Uterus (tissue), 4 donors: ENCODE measurements around the gene MLLT11. TPM values are rescaled to one million over a fixed set of nuclear protein-coding genes. Genes with fewer than 3 reads are reported as not detected.

ENCODE experiments used
- DNase-seq, 2 donors: peaks; one replicate each; pipeline ENCODE4 v3.0.0-alpha.2; 2019 to 2020
- H3K27ac ChIP-seq, 2 donors: fragments of 200-600 bp; sonication (generic); 1 replicate in 1 of 2; 2 replicates in 1 of 2; pipeline ENCODE4 v1.5.1; 2016 to 2018
- H3K27me3 ChIP-seq, 2 donors: fragments of 200-600 bp; sonication (generic); one replicate each; pipeline ENCODE4 v1.5.1; 2018 to 2019; ENCODE audit warnings: control low read depth in 1 of 2
- H3K36me3 ChIP-seq, 2 donors: fragments of 200-600 bp; sonication (generic); one replicate each; pipeline ENCODE4 v1.5.1; 2019; ENCODE audit warnings: control low read depth in 1 of 2
- H3K4me1 ChIP-seq, 2 donors: fragments of 200-600 bp; sonication (generic); one replicate each; pipeline ENCODE4 v1.5.1; 2018 to 2019; ENCODE audit warnings: control low read depth in 1 of 2
- H3K4me3 ChIP-seq, 2 donors: fragments of 200-600 bp; sonication (generic); 1 replicate in 1 of 2; 2 replicates in 1 of 2; pipeline ENCODE4 v1.5.1; 2018 to 2019; ENCODE audit warnings: mild to moderate bottlenecking in 1 of 2
- H3K9me3 ChIP-seq, 2 donors: fragments of 200-600 bp; sonication (generic); one replicate each; pipeline ENCODE4 v1.5.1; 2019; ENCODE audit warnings: control low read depth in 1 of 2
- POLR2A ChIP-seq, 2 donors: fragments of 450-650 bp; IDR thresholded peaks; one replicate each; pipeline ENCODE4 v1.6.1; 2016; ENCODE audit warnings: antibody characterized with exemption in 2 of 2, mild to moderate bottlenecking in 1 of 2, moderate library complexity in 1 of 2
- intact Hi-C: fragments of 100-400 bp; cut with DNase I; formaldehyde crosslinking; loops from one replicate; pipeline ENCODE4 v1.15.1; 2023; ENCODE audit warnings: low total_unique reads
- small RNA-seq: library from RNA; depleted of rRNA; stranded (forward); fragments of <200 nt; gene quantifications from one replicate; pipeline ENCODE3, GENCODE V24; 2016
- total RNA-seq, 4 donors: library from RNA; depleted of rRNA in 3 of 4; stranded (reverse); fragments of >200 nt in 3 of 4; gene quantifications; one replicate each; pipeline versions ENCODE4 v1.1.0 to v1.2.4, GENCODE V29; 2014 to 2023
- TF ChIP-seq, protein P1 (sequence below), 4 experiments: fragments of 200-600 bp in 2 of 4; fragments of 450-650 bp in 2 of 4; sonication (generic) in 2 of 4; IDR thresholded peaks; one replicate each; pipeline ENCODE4 v1.5.1; 2016 to 2019; ENCODE audit warnings: antibody characterized with exemption in 4 of 4, mild to moderate bottlenecking in 2 of 4, moderate library complexity in 1 of 4
- donor health status: DM: yes; HTN: yes; CAD: no.

MLLT11 gene
- total RNA-seq, 4 donors from 2014 or later: 1.3 to 10.6 (median 5.6) TPM

DNA sequence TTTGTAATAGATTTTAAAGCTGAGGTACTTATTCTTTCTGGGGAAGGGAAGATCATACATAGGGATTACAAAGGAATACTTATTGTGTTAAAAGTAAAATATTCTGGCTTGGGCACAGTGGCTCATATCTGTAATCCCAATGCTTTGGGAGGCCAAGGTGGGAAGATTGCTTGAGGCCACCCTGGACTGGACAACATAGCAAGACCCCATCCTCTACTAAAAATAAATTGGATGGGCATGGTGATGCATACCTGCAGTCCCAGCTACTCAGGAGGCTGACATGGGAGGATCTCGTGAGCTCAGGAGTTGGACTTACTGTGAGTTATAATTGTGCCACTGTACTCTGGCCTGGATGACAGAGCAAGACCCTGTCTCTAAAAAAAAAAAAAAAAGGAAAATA is 37.9 kb downstream of the MLLT11 start:
- TF ChIP-seq, protein P1, sequence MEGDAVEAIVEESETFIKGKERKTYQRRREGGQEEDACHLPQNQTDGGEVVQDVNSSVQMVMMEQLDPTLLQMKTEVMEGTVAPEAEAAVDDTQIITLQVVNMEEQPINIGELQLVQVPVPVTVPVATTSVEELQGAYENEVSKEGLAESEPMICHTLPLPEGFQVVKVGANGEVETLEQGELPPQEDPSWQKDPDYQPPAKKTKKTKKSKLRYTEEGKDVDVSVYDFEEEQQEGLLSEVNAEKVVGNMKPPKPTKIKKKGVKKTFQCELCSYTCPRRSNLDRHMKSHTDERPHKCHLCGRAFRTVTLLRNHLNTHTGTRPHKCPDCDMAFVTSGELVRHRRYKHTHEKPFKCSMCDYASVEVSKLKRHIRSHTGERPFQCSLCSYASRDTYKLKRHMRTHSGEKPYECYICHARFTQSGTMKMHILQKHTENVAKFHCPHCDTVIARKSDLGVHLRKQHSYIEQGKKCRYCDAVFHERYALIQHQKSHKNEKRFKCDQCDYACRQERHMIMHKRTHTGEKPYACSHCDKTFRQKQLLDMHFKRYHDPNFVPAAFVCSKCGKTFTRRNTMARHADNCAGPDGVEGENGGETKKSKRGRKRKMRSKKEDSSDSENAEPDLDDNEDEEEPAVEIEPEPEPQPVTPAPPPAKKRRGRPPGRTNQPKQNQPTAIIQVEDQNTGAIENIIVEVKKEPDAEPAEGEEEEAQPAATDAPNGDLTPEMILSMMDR (IDR thresholded peaks at IDR 0.05): no peak
- no peak for TF ChIP-seq POLR2A (IDR thresholded peaks at IDR 0.05)
- Histone ChIP-seq H3K27me3 (no peaks in the 10 kb centered on the region), H3K27ac (no peak overlapping the region), H3K4me3 (no peak overlapping the region), H3K36me3 (no peaks in the 10 kb centered on the region), H3K4me1 (no peaks in the 10 kb centered on the region), H3K9me3 (no peaks in the 10 kb centered on the region)
- intact Hi-C loops: no loop called here
- no peak for DNase-seq

DNA sequence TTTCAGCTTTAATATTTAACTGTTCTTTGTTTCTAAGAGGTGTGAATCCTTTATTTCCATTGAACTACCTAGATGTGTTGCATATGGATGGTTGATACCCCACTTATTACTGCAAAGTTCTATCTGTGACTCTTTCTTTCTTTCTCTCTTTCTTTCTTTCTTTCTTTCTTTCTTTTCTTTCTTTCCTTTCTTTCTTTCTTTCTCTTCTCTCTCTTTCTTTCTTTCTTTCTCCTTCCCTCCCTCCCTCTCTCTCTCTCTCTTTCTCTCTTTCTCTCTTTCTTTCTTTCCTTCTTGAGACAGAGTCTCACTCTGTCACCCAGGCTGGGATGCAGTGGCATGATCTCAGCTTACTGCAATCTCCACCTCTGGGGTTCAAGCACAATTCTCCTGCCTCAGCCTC is 44.4 kb downstream of the MLLT11 start:
- H3K27me3 ChIP-seq: no peaks in the 10 kb centered on the region
- TF ChIP-seq, protein P1 (IDR thresholded peaks at IDR 0.05): no peak
- TF ChIP-seq POLR2A (IDR thresholded peaks at IDR 0.05): no peak
- H3K4me3 ChIP-seq: no peak overlapping the region
- H3K9me3 ChIP-seq: no peaks in the 10 kb centered on the region
- H3K36me3 ChIP-seq: no peaks in the 10 kb centered on the region
- H3K27ac ChIP-seq: no peak overlapping the region
- no peak for DNase-seq
- H3K4me1 ChIP-seq: no peaks in the 10 kb centered on the region
- intact Hi-C loops: loop anchor here (10.0 kb wide), 1 partner anchor 50 kb away; the partner anchor contains the start of gene TNFAIP8L2

DNA sequence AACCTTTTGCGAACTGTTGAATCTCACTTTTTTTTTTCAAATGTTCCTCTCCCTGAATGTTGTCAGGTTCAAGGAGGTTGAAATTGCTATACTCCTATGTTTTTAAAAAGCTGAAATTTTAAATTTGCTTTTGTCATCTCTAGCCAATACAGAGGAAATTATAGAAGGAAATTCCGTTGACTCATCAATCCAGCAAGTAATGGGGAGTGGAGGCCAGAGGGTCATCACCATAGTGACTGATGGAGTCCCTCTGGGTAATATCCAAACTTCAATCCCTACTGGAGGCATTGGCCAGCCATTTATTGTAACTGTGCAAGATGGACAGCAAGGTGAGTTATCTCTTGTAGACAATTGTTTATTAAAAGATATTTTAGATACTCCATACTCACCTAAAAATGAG is 46.7 kb downstream of the MLLT11 start:
- TF ChIP-seq, protein P1 (IDR thresholded peaks at IDR 0.05): no peak
- TF ChIP-seq POLR2A (IDR thresholded peaks at IDR 0.05): no peak
- H3K27ac ChIP-seq: no peak overlapping the region
- H3K27me3 ChIP-seq: no peaks in the 10 kb centered on the region
- H3K9me3 ChIP-seq: no peaks in the 10 kb centered on the region
- H3K4me1 ChIP-seq: no peaks in the 10 kb centered on the region
- intact Hi-C loops: loop anchor here (10.0 kb wide), 1 partner anchor 48 kb away; the partner anchor contains the start of gene TNFAIP8L2
- no peak for DNase-seq
- no peaks in the 10 kb centered on the region for H3K36me3 ChIP-seq
- H3K4me3 ChIP-seq: no peak overlapping the region

DNA sequence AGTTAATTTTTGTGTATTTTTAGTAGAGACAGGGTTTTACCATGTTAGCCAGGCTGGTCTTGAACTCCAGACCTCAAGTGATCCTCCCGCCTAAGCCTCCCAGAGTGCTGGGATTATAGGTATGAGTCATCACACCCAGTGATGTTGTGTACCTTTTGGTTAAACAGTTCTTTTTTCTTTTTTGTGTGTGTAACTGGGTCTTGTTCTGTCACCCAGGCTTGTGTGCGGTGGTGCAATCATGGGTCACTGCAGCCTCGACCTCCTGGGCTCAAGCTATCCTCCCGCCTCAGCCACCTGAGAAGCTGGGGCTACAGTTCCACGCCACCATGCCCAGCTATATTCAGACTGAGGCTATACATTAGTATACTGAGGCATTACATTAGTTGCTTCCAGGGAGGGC is 48.1 kb downstream of the MLLT11 start:
- Histone ChIP-seq H3K36me3 (no peaks in the 10 kb centered on the region), H3K4me1 (no peaks in the 10 kb centered on the region), H3K9me3 (no peaks in the 10 kb centered on the region), H3K27me3 (no peaks in the 10 kb centered on the region), H3K4me3 (no peak overlapping the region), H3K27ac (no peak overlapping the region)
- no peak for TF ChIP-seq POLR2A (IDR thresholded peaks at IDR 0.05)
- TF ChIP-seq, protein P1 (IDR thresholded peaks at IDR 0.05): no peak
- intact Hi-C loops: loop anchor here (10.0 kb wide), 1 partner anchor 46 kb away; the partner anchor contains the start of gene TNFAIP8L2
- no peak for DNase-seq

DNA sequence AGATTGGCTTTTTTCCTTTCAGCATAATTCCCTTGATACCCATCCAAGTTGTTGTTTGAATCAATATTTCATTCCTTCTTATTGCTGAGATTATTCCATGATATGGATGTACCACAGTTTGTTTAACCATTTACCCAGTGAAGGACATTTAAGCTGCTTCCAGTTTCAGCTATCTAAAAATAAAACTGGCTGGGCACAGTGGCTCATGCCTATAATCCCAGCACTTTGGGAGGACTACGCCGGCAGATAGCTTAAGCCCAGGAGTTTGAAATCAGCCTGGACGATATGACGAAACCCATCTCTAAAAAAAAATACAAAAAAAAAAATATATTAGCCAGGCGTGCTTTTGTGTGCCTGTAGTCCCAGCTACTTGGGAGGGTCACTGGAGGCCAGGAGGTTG is 53.7 kb downstream of the MLLT11 start:
- intact Hi-C loops: no loop called here
- no peaks in the 10 kb centered on the region for H3K27me3 ChIP-seq
- TF ChIP-seq, protein P1 (IDR thresholded peaks at IDR 0.05): no peak
- TF ChIP-seq POLR2A (IDR thresholded peaks at IDR 0.05): no peak
- no peak for DNase-seq
- H3K4me3 ChIP-seq: no peak overlapping the region
- H3K27ac ChIP-seq: no peak overlapping the region
- H3K4me1 ChIP-seq: no peaks in the 10 kb centered on the region
- no peaks in the 10 kb centered on the region for H3K36me3 ChIP-seq
- H3K9me3 ChIP-seq: no peaks in the 10 kb centered on the region

Small RNAs within 50 kb of the gene (small RNA-seq; reads per million reads assigned to genes)
- not detected for gene RNU6-884P

Other genes starting within 250 kb of the MLLT11 start
- gene ARNT, start 183.8 kb upstream of the MLLT11 start, total RNA-seq: 10 to 100 TPM; 28.9 to 86.1 (median 59.1) TPM
- gene CTXND2, start 173.3 kb upstream of the MLLT11 start, total RNA-seq: not detected
- gene SETDB1, start 134.0 kb upstream of the MLLT11 start, total RNA-seq: 10 to 100 TPM; 21.8 to 63.2 (median 54.4) TPM
- gene CERS2, start 85.6 kb upstream of the MLLT11 start, total RNA-seq: 100 to 1,000 TPM in 3 of 4 donors, 10 to 100 TPM in 1; 74.9 to 191 (median 147) TPM
- gene ANXA9, start 78.1 kb upstream of the MLLT11 start, total RNA-seq: 10 to 100 TPM in 1 of 4 donors, 1 to 10 TPM in 3; 2.3 to 54.3 (median 6.2) TPM
- gene MINDY1, start 53.5 kb upstream of the MLLT11 start, total RNA-seq: 10 to 100 TPM in 3 of 4 donors, 1 to 10 TPM in 1; 10.0 to 37.7 (median 24.6) TPM
- gene PRUNE1, start 51.9 kb upstream of the MLLT11 start, total RNA-seq: 10 to 100 TPM in 3 of 4 donors, 1 to 10 TPM in 1; 10.0 to 26.4 (median 20.1) TPM
- under 1 TPM in 2 of 4 donors, not detected in 2; 0.24 to 0.55 TPM for gene BNIPL, start 23.8 kb upstream of the MLLT11 start, total RNA-seq
- gene C1orf56, start 12.6 kb upstream of the MLLT11 start, total RNA-seq: 1 to 10 TPM in 3 of 4 donors, under 1 TPM in 1; 0.59 to 8.5 (median 3.8) TPM
- 10 to 100 TPM; 21.5 to 80.8 (median 39.4) TPM for gene CDC42SE1, start 775 bp upstream of the MLLT11 start, total RNA-seq
- gene GABPB2, start 10.4 kb downstream of the MLLT11 start, total RNA-seq: 100 to 1,000 TPM in 1 of 4 donors, 10 to 100 TPM in 2, 1 to 10 TPM in 1; 7.4 to 285 (median 21.2) TPM
- 10 to 100 TPM in 2 of 4 donors, 1 to 10 TPM in 1, under 1 TPM in 1; 0.88 to 31.3 (median 10.4) TPM for gene SEMA6C, start 86.2 kb downstream of the MLLT11 start, total RNA-seq
- gene TNFAIP8L2, start 96.3 kb downstream of the MLLT11 start, total RNA-seq: 10 to 100 TPM in 1 of 4 donors, 1 to 10 TPM in 3; 1.0 to 27.1 (median 3.1) TPM
- 10 to 100 TPM in 2 of 4 donors, 1 to 10 TPM in 2; 6.4 to 32.9 (median 11.1) TPM for gene LYSMD1, start 105.5 kb downstream of the MLLT11 start, total RNA-seq
- 100 to 1,000 TPM in 1 of 4 donors, 10 to 100 TPM in 2, 1 to 10 TPM in 1; 3.2 to 186 (median 21.3) TPM for gene SCNM1, start 105.7 kb downstream of the MLLT11 start, total RNA-seq
- gene TMOD4, start 115.6 kb downstream of the MLLT11 start, total RNA-seq: under 1 TPM in 1 of 4 donors, not detected in 3; 0.26 TPM
- gene VPS72, start 129.8 kb downstream of the MLLT11 start, total RNA-seq: 10 to 100 TPM; 22.3 to 53.5 (median 32.7) TPM
- gene PIP5K1A, start 138.2 kb downstream of the MLLT11 start, total RNA-seq: 100 to 1,000 TPM in 2 of 4 donors, 10 to 100 TPM in 2; 66.8 to 240 (median 92.6) TPM
- gene PSMD4, start 194.3 kb downstream of the MLLT11 start, total RNA-seq: 100 to 1,000 TPM in 1 of 4 donors, 10 to 100 TPM in 3; 73.5 to 114 (median 89.1) TPM
- gene ZNF687, start 221.9 kb downstream of the MLLT11 start, total RNA-seq: 10 to 100 TPM in 2 of 4 donors, 1 to 10 TPM in 2; 6.4 to 31.9 (median 10.9) TPM